Fibroblast of lung (primary cell): ENCODE measurements around the gene KRT4.

Experiments
- EZH2 ChIP-seq: IDR thresholded peaks from 2 replicates; pipeline ENCODE4 v1.5.1; 2012; ENCODE audit warnings: low read length, control low read depth, mild to moderate bottlenecking; ENCODE audit errors: missing control alignments
- TF ChIP-seq, protein P1 (sequence below), 2 donors: IDR thresholded peaks in 1 of 2; conservative IDR thresholded peaks in 1 of 2; 1 replicate in 1 of 2; 2 replicates in 1 of 2; pipeline ENCODE4 v1.5.1; 2011 to 2012; ENCODE audit warnings: low read length in 2 of 2, control low read depth in 1 of 2, inconsistent platforms in 1 of 2, low read depth in 1 of 2, mild to moderate bottlenecking in 1 of 2

DNA sequence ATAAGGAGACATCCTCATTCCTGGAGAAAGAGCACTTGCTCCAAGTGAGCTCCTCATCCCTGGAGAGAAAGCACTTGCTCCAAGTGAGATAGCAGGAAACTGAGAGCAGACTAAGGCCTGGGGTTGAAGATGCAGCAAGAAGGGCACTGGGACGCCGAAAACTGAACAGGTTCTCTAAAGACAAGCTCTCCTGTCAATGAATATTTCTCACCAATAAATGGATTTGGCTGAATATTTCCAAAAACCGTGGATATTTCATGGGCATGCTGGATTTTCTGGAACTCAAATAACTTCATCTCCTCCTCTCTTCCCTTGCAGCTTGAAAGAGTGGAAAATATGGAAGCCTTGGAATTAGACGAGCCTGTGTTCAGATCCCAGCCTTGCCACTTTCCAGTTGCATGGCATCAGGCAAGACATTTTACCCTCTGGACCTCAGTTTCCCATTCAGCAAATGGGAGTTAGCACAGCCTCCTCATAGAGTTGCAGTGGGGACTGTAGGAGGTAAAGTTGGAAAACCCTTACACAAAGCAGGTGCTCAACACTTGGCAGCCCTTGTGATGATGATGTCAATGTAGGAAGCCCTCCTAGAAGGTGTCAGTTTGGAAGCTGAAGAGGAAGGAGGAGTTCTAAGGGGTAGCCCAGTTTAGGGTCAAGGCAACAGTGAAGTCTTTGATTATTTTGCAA is 32.4 kb downstream of the KRT4 start:
- TF ChIP-seq, protein P1, sequence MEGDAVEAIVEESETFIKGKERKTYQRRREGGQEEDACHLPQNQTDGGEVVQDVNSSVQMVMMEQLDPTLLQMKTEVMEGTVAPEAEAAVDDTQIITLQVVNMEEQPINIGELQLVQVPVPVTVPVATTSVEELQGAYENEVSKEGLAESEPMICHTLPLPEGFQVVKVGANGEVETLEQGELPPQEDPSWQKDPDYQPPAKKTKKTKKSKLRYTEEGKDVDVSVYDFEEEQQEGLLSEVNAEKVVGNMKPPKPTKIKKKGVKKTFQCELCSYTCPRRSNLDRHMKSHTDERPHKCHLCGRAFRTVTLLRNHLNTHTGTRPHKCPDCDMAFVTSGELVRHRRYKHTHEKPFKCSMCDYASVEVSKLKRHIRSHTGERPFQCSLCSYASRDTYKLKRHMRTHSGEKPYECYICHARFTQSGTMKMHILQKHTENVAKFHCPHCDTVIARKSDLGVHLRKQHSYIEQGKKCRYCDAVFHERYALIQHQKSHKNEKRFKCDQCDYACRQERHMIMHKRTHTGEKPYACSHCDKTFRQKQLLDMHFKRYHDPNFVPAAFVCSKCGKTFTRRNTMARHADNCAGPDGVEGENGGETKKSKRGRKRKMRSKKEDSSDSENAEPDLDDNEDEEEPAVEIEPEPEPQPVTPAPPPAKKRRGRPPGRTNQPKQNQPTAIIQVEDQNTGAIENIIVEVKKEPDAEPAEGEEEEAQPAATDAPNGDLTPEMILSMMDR (conservative IDR thresholded peaks at IDR 0.05 in 1 of 2, IDR thresholded peaks at IDR 0.05 in 1 of 2; ENCODE audit: low read depth in 1 of 2, low read length in 2 of 2): no peak
- no peak for TF ChIP-seq EZH2
